Thymus (tissue), 11 donors: ENCODE data around the gene MFAP4. TPM values are rescaled to one million over a fixed set of nuclear protein-coding genes. Genes with fewer than 3 reads are reported as not detected.

Source experiments
- DNase-seq, 9 donors: peaks; one replicate each; pipeline ENCODE4 v3.0.0-alpha.2; 2013; ENCODE audit warnings: low spot score in 9 of 9, low read depth in 6 of 9, missing footprints in 1 of 9
- H3K27ac ChIP-seq, 2 donors: one replicate each; pipeline ENCODE4 v1.5.1; 2013; ENCODE audit warnings: control low read depth in 1 of 2, low read depth in 1 of 2, low read length in 1 of 2, mild to moderate bottlenecking in 1 of 2, moderate library complexity in 1 of 2
- H3K27me3 ChIP-seq, 2 donors: one replicate each; pipeline ENCODE4 v1.5.1; 2013; ENCODE audit warnings: low read length in 1 of 2; ENCODE audit not compliant: control insufficient read depth in 2 of 2, insufficient read depth in 1 of 2
- H3K36me3 ChIP-seq, 2 donors: one replicate each; pipeline ENCODE4 v1.5.1; 2013; ENCODE audit warnings: low read length in 1 of 2, mild to moderate bottlenecking in 1 of 2, moderate library complexity in 1 of 2; ENCODE audit not compliant: control insufficient read depth in 2 of 2, insufficient read depth in 2 of 2
- H3K4me1 ChIP-seq, 2 donors: one replicate each; pipeline ENCODE4 v1.5.1; 2013; ENCODE audit warnings: low read length in 2 of 2; ENCODE audit not compliant: control insufficient read depth in 2 of 2, insufficient read depth in 2 of 2
- H3K4me3 ChIP-seq, 2 donors: one replicate each; pipeline ENCODE4 v1.5.1; 2013; ENCODE audit warnings: low read length in 2 of 2, control low read depth in 1 of 2, mild to moderate bottlenecking in 1 of 2
- H3K9me3 ChIP-seq, 2 donors: one replicate each; pipeline ENCODE4 v1.5.1; 2013; ENCODE audit warnings: low read length in 1 of 2, mild to moderate bottlenecking in 1 of 2; ENCODE audit not compliant: control insufficient read depth in 2 of 2, insufficient read depth in 1 of 2
- WGBS: extraction: QIAGEN DNeasy Blood & Tissue Kit; methylation state at CpG from one replicate; pipeline ENCODE4 v1.1.7; 2013; 5-methylcytosine and 5-hydroxymethylcytosine counted together
- polyA plus RNA-seq: library from polyadenylated mRNA; stranded (reverse); fragments of 200-250 nt; gene quantifications from one replicate; pipeline ENCODE4 v1.2.3, GENCODE V29; 2013
- total RNA-seq: library from RNA; stranded (reverse); fragments of 120-200 nt; gene quantifications from one replicate; pipeline ENCODE4 v1.2.4, GENCODE V29; 2013
- donor health status: healthy.

The MFAP4 gene
- total and polyA plus RNA-seq, 2 donors, result 10.2 to 21.4 TPM

DNA sequence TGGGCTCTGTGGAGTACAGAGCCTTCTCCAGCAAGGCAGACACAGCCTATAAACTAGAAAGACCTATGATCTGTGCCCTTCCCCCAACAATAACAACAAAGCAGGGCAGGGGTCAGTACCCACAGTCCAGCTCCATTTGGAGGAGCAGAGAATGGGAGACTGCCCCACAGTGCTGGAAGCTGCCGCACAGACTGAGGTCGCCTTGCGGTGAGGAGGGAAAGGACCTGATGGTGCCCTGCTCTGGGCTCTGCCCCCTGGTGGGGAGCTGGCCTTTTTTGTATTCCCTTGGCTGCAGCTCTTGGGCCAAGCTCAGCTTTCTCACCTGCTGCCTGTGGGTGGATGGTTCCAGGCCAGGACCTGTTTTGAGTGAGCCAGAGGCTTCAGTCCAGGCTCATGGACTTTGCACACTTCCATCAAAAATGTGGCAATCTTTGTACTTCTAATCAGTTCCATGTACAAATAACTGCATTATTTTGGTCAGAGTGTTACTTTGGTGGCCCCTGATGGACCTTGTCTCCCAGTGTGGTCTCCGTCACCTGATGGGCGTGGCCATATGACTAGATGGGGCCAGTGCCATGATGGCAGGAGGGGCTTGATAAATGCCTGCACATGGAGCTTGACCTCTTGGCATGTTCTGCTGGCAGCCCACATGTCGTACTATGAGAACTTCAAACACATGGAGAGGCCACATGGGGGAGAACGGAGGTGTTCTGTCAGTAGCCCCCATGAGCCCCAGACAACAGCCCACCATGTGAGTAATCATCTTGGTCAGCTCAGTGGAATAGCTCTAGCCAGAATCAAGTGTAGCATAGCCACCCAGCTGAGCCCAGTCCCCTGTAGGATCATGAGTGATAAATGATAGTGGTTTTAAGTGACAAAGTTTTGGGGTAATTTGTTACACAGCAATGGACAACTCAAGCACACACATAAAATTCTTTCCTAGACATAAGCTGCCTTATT is 48.7 kb downstream of the MFAP4 start:
- no peak overlapping the region for H3K27ac ChIP-seq
- 60% methylated on average over 7 of the region's 7 CpGs for WGBS
- H3K36me3 ChIP-seq, result no peaks in the 10 kb centered on the region
- no peak overlapping the region for H3K4me3 ChIP-seq
- H3K27me3 ChIP-seq, result peaks cover 3 to 53% of the 10 kb centered on the region in 2 donors
- H3K4me1 ChIP-seq, result no peaks in the 10 kb centered on the region
- no peaks in the 10 kb centered on the region for H3K9me3 ChIP-seq
- DNase-seq, result peak in 8 of 9 donors; percentile 18 to 65 (median 33)

DNA sequence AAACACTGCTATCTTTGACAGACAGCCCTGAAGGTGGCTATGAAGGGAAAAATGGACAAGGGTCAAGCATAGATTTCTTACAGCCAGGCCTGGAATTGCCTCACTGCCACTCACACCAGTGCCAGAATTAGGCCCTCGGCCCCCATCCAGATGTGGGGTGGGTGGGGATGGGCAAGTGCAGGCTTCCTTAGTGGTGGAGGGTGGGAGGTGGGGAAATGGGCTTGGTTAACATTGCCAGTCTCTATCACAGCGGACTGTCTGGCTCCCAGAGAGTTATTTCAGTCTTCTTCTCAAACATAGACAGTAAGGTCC is 49.3 kb downstream of the MFAP4 start:
- Histone ChIP-seq H3K36me3 (no peaks in the 10 kb centered on the region), H3K4me3 (no peak overlapping the region), H3K9me3 (no peaks in the 10 kb centered on the region), H3K27ac (no peak overlapping the region), H3K4me1 (no peaks in the 10 kb centered on the region), H3K27me3 (peaks cover 3 to 53% of the 10 kb centered on the region in 2 donors)
- 74% methylated on average over 2 of the region's 2 CpGs for WGBS
- no peak for DNase-seq

DNA sequence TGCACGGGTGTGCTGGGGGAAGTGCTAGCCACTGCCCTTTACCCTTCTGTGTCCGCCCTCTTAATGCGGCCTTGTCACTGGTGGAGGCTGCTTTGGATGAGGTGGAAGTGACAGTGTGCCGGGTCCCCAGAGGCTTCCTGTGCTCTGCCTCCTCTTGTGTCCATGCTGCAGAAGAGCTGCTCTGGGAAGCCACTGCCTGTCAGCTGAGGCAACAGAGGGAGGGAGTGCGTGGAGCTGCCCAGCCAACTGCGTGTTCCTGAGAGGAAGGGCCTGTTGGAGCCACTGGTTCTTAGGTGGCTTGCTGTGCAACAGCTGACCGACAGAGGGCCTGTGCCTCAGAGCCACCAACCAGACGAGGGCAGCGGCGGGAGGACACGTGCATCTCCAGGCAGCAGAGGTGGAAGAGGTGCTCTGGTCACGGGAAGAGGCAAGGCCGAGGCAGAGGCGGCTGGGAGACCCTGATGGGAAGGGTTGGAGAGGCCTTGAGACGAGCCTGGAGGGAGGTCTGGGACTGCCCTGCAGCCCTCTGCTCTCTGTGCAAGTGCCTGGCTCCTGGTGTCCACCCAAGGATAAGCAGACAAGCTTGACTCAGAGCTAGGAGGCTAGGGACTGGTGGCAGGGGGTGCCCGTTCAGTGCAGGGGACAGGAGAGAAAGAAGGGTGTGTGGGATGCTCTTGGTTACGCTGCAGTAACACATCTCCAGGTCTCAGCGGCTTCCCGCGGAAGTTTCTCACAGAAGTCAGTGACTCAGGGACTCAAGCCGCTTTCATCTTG is 49.9 kb downstream of the MFAP4 start:
- no peaks in the 10 kb centered on the region for H3K4me1 ChIP-seq
- no peaks in the 10 kb centered on the region for H3K9me3 ChIP-seq
- H3K27me3 ChIP-seq, result peaks cover 3 to 57% of the 10 kb centered on the region in 2 donors
- H3K36me3 ChIP-seq, result no peaks in the 10 kb centered on the region
- peak in 1 of 9 donors; percentile 22 for DNase-seq
- H3K4me3 ChIP-seq, result no peak overlapping the region
- 91% methylated on average over 21 of the region's 21 CpGs for WGBS
- H3K27ac ChIP-seq, result no peak overlapping the region

DNA sequence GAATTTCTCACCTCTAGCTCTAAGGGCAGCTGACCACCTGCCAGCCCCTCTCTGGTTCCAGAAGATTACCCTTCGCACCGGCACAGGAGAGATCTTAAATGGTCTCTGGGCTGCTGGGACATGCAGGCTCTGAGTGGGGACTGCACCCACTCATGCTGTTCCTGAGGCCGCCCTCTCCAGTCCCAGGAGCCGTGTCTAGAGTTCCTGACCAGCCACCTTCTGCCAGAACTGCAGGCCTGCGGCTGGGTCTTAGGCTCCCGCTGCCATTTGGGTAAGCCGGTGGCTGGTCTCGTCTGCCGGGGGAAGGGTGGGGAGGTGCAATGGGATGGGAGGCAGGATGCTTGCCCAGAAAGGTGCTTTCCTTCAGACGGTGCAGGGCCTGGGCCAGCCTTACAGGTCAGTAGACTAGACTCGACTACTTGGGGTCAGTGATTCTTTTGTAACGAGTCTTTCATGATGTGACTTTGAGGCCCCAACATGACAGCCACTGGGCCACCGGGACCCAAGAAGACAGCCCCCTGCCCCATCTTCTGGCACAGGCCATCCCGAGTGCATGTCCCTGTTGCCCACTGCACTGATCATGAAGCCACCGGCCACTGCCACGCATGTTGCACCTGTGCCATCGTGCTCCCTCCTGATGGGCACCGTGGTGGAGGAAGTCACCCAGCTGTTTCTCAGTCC is 50.9 kb downstream of the MFAP4 start:
- 94% methylated on average over 18 of the region's 18 CpGs for WGBS
- no peaks in the 10 kb centered on the region for H3K9me3 ChIP-seq
- no peak overlapping the region for H3K27ac ChIP-seq
- no peaks in the 10 kb centered on the region for H3K4me1 ChIP-seq
- H3K36me3 ChIP-seq, result no peaks in the 10 kb centered on the region
- H3K27me3 ChIP-seq, result peaks cover 3 to 57% of the 10 kb centered on the region in 2 donors
- no peak for DNase-seq
- H3K4me3 ChIP-seq, result no peak overlapping the region

DNA sequence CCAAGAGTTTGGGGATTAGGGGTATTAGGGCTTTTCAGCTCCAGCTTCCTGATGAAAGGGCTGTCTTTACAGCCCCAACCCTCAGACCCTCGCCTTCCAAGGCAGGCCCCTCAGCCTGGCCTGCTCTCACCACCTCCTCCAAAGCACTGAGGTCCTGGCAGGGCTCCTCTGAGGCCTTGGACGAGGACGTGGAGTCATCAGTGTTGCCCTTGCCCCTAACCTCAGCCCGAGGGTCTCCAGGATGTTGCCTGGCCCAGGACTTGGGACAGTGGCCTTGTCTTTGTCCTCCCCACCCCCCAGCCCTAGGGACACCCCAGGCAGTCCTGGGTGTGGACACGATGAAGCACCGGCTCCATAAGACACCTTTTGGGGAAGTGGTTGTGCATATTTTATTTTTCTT is 52.7 kb downstream of the MFAP4 start:
- H3K27ac ChIP-seq, result no peak overlapping the region
- H3K4me3 ChIP-seq, result no peak overlapping the region
- peaks cover 3 to 60% of the 10 kb centered on the region in 2 donors for H3K27me3 ChIP-seq
- WGBS, result 89% methylated on average over 6 of the region's 6 CpGs
- no peaks in the 10 kb centered on the region for H3K9me3 ChIP-seq
- no peaks in the 10 kb centered on the region for H3K4me1 ChIP-seq
- H3K36me3 ChIP-seq, result no peaks in the 10 kb centered on the region
- no peak for DNase-seq

DNA sequence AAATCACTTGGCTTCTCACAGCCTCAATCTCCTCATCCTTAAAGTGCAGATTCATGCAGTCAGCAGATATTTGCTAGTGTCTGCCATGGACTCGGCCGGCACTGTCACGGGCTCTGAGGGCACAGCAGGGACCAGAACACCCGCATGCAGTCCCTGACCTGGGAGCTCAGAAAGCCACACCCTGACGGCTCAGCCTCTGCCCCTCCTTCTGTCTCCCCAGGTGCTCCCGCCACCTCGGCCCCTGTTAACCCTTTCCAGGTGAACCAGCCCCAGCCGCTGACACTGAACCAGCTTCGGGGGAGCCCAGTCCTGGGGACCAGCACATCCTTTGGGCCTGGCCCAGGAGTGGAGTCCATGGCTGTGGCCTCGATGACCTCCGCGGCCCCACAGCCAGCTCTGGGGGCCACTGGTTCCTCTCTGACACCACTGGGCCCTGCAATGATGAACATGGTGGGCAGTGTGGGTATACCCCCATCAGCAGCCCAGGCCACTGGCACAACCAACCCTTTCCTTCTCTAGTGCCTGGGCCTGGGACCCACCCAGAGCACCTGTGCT is 53.2 kb downstream of the MFAP4 start:
- no peak overlapping the region for H3K27ac ChIP-seq
- H3K27me3 ChIP-seq, result peaks cover 3 to 64% of the 10 kb centered on the region in 2 donors
- H3K9me3 ChIP-seq, result no peaks in the 10 kb centered on the region
- no peak overlapping the region for H3K4me3 ChIP-seq
- no peaks in the 10 kb centered on the region for H3K4me1 ChIP-seq
- H3K36me3 ChIP-seq, result no peaks in the 10 kb centered on the region
- DNase-seq, result no peak
- WGBS, result 98% methylated on average over 12 of the region's 12 CpGs

Other genes with a start within 250 kb of the MFAP4 start
- gene EPN2, start 149.8 kb downstream of the MFAP4 start, total RNA-seq, result 3.8 TPM
- 8.5 TPM for gene EPN2, start 149.8 kb downstream of the MFAP4 start, polyA plus RNA-seq
- 5.4 TPM for gene B9D1, start 24.5 kb downstream of the MFAP4 start, total RNA-seq
- 6.4 TPM for gene B9D1, start 24.5 kb downstream of the MFAP4 start, polyA plus RNA-seq
- gene MAPK7, start 8.7 kb downstream of the MFAP4 start, total RNA-seq, result 3.3 TPM
- gene MAPK7, start 8.7 kb downstream of the MFAP4 start, polyA plus RNA-seq, result 13.7 TPM
- 0.14 TPM for gene RNF112, start 24.0 kb upstream of the MFAP4 start, total RNA-seq
- 0.98 TPM for gene RNF112, start 24.0 kb upstream of the MFAP4 start, polyA plus RNA-seq
- 0.33 TPM for gene SLC47A1, start 146.7 kb upstream of the MFAP4 start, total RNA-seq
- gene SLC47A1, start 146.7 kb upstream of the MFAP4 start, polyA plus RNA-seq, result 1.4 TPM